H1 (cell line): ENCODE data around the gene EEF1G. TPM values are rescaled to one million over a fixed set of nuclear protein-coding genes. Genes with fewer than 3 reads are reported as not detected.

ENCODE experiments used
- CTCF ChIA-PET: fragments of 300-600 bp; sonication (Branson Sonifier 250); formaldehyde crosslinking; loops from one replicate; lab custom pipeline; 2021; ENCODE audit not compliant: partially characterized antibody; lab: Charles Lee
- POLR2A ChIA-PET: fragments of 300-600 bp; sonication (Branson Sonifier 250); formaldehyde crosslinking; loops from one replicate; lab custom pipeline; 2021; ENCODE audit warnings: inconsistent platforms; ENCODE audit not compliant: partially characterized antibody; lab: Charles Lee
- DNase-seq, 2 experiments: peaks; one replicate each; pipeline versions ENCODE4 v3.0.0 to v3.0.0-alpha.2; 2010 to 2022; ENCODE audit warnings: low spot score in 2 of 2, low read depth in 1 of 2, mixed read lengths in 1 of 2
- FAIRE-seq: peaks from 2 replicates; lab custom pipeline; 2011; peaks lifted over from hg19 to GRCh38; lab: Jason Lieb, UNC
- H2AFZ ChIP-seq: 2 replicates; pipeline ENCODE4 v1.8.1; 2012; ENCODE audit warnings: low read length, inconsistent platforms
- H2AK5ac ChIP-seq: 2 replicates; pipeline ENCODE4 v1.6.1; 2013; ENCODE audit warnings: low read depth, low read length
- H2BK120ac ChIP-seq: replicated peaks from 2 replicates; pipeline ENCODE3; 2013; ENCODE audit warnings: low read depth, low read length, inconsistent platforms
- H2BK12ac ChIP-seq: 2 replicates; pipeline ENCODE4 v1.6.1; 2013; ENCODE audit warnings: low read depth, low read length
- H2BK15ac ChIP-seq: 2 replicates; pipeline ENCODE4 v1.6.1; 2013; ENCODE audit warnings: low read length
- H2BK20ac ChIP-seq: 2 replicates; pipeline ENCODE4 v1.6.1; 2013; ENCODE audit warnings: low read length
- H2BK5ac ChIP-seq: 2 replicates; pipeline ENCODE4 v1.6.1; 2013; ENCODE audit warnings: low read depth, low read length
- H3K14ac ChIP-seq: 2 replicates; pipeline ENCODE4 v1.6.1; 2013; ENCODE audit warnings: inconsistent platforms; ENCODE audit not compliant: insufficient read length
- H3K18ac ChIP-seq: 2 replicates; pipeline ENCODE4 v1.6.1; 2013; ENCODE audit warnings: low read length; ENCODE audit errors: extremely low read depth
- H3K23ac ChIP-seq: 2 replicates; pipeline ENCODE4 v1.6.1; 2013; ENCODE audit warnings: inconsistent platforms; ENCODE audit not compliant: insufficient read length
- H3K23me2 ChIP-seq: 2 replicates; pipeline ENCODE4 v1.6.1; 2013; ENCODE audit warnings: low read depth, low read length
- H3K27ac ChIP-seq: 2 replicates; pipeline ENCODE4 v1.6.1; 2011; ENCODE audit warnings: low read depth, low read length, inconsistent platforms
- H3K27me3 ChIP-seq, 4 experiments: replicated peaks in 1 of 4; 1 replicate in 1 of 4; 2 replicates in 3 of 4; pipeline versions ENCODE4 v1.6.1 to v1.8.1; 2011 to 2013; ENCODE audit warnings: low read length in 3 of 4, mild to moderate bottlenecking in 3 of 4, inconsistent platforms in 2 of 4, mixed read lengths in 2 of 4, moderate library complexity in 1 of 4; ENCODE audit not compliant: control insufficient read depth in 3 of 4, insufficient read depth in 3 of 4; ENCODE audit errors: extremely low read depth in 1 of 4
- H3K36me3 ChIP-seq, 4 experiments: 2 replicates each; pipeline versions ENCODE4 v1.6.1 to v1.8.1; 2011 to 2013; ENCODE audit warnings: mild to moderate bottlenecking in 4 of 4, low read length in 3 of 4, moderate library complexity in 2 of 4, control low read depth in 1 of 4, inconsistent platforms in 1 of 4; ENCODE audit not compliant: insufficient read depth in 4 of 4, control insufficient read depth in 2 of 4
- H3K4ac ChIP-seq: replicated peaks from 2 replicates; pipeline ENCODE3; 2013; ENCODE audit warnings: low read length, low read depth, mixed read lengths, inconsistent platforms; ENCODE audit not compliant: insufficient read length
- H3K4me1 ChIP-seq, 4 experiments: replicated peaks in 1 of 4; 1 replicate in 1 of 4; 2 replicates in 3 of 4; pipeline versions ENCODE4 v1.6.1 to v1.8.1; 2011 to 2013; ENCODE audit warnings: low read length in 3 of 4, inconsistent platforms in 2 of 4, mixed read lengths in 1 of 4; ENCODE audit not compliant: insufficient read depth in 4 of 4, control insufficient read depth in 3 of 4
- H3K4me2 ChIP-seq, 2 experiments: 2 replicates each; pipeline versions ENCODE4 v1.6.1 to v1.8.1; 2011 to 2013; ENCODE audit warnings: low read depth in 2 of 2, low read length in 2 of 2, control low read depth in 1 of 2, inconsistent platforms in 1 of 2, mild to moderate bottlenecking in 1 of 2; ENCODE audit not compliant: insufficient read depth in 1 of 2
- H3K4me3 ChIP-seq, 4 experiments: fragments of 200-600, 300-600 bp in 1 of 4; sonication (generic), shearing (Covaris generic), sonication (Bioruptor Twin) in 1 of 4; 2 replicates each; pipeline versions ENCODE4 v1.5.1 to v1.8.1; 2011 to 2016; ENCODE audit warnings: low read length in 4 of 4, low read depth in 3 of 4, control low read depth in 2 of 4, inconsistent platforms in 2 of 4, mild to moderate bottlenecking in 2 of 4, mixed read lengths in 1 of 4, moderate library complexity in 1 of 4; ENCODE audit not compliant: insufficient read depth in 2 of 4; ENCODE audit errors: extremely low read depth in 1 of 4
- H3K56ac ChIP-seq: replicated peaks from 2 replicates; pipeline ENCODE3; 2013; ENCODE audit warnings: low read depth, mild to moderate bottlenecking, mixed read lengths, low read length, inconsistent platforms; ENCODE audit not compliant: insufficient read length
- H3K79me1 ChIP-seq: 2 replicates; pipeline ENCODE4 v1.6.1; 2013; ENCODE audit warnings: low read depth, low read length, control low read depth
- H3K79me2 ChIP-seq, 2 experiments: 2 replicates each; pipeline versions ENCODE4 v1.6.1 to v1.8.1; 2012 to 2013; ENCODE audit warnings: low read length in 2 of 2, mild to moderate bottlenecking in 2 of 2, inconsistent platforms in 1 of 2; ENCODE audit not compliant: insufficient read depth in 2 of 2, control insufficient read depth in 1 of 2
- H3K9ac ChIP-seq, 4 experiments: replicated peaks in 1 of 4; 1 replicate in 1 of 4; 2 replicates in 3 of 4; pipeline versions ENCODE4 v1.6.1 to v1.8.1; 2011 to 2013; ENCODE audit warnings: low read depth in 3 of 4, low read length in 3 of 4, control low read depth in 2 of 4, mild to moderate bottlenecking in 2 of 4, moderate library complexity in 2 of 4, inconsistent platforms in 1 of 4; ENCODE audit errors: extremely low read depth in 1 of 4
- H3K9me3 ChIP-seq, 2 experiments: 2 replicates each; pipeline versions ENCODE4 v1.6.1 to v1.8.1; 2012 to 2013; ENCODE audit warnings: mild to moderate bottlenecking in 2 of 2, moderate library complexity in 2 of 2, control low read depth in 1 of 2, inconsistent platforms in 1 of 2, low read depth in 1 of 2, low read length in 1 of 2, mixed read lengths in 1 of 2; ENCODE audit not compliant: insufficient read depth in 2 of 2
- H4K20me1 ChIP-seq, 2 experiments: replicated peaks in 1 of 2; 2 replicates each; pipeline versions ENCODE3 to v1.8.1; 2011 to 2013; ENCODE audit warnings: inconsistent platforms in 2 of 2, low read length in 2 of 2, mild to moderate bottlenecking in 1 of 2; ENCODE audit not compliant: insufficient read depth in 2 of 2, control insufficient read depth in 1 of 2
- H4K5ac ChIP-seq: 2 replicates; pipeline ENCODE4 v1.6.1; 2013; ENCODE audit warnings: low read length, low read depth, mixed read lengths, inconsistent platforms; ENCODE audit not compliant: insufficient read length
- H4K8ac ChIP-seq: 2 replicates; pipeline ENCODE4 v1.8.0; 2013; ENCODE audit warnings: mild to moderate bottlenecking, moderate library complexity, low read length, inconsistent platforms; ENCODE audit not compliant: insufficient read depth; ENCODE audit errors: extremely low read depth
- H4K91ac ChIP-seq: replicated peaks from 2 replicates; pipeline ENCODE3; 2013; ENCODE audit warnings: low read length, mixed read lengths, inconsistent platforms; ENCODE audit not compliant: insufficient read length
- ASH2L ChIP-seq: fragments of 200-600, 300-600 bp; sonication (generic); IDR thresholded peaks from one replicate; pipeline ENCODE4 v1.7.1; 2017; ENCODE audit warnings: low read length
- BACH1 ChIP-seq: IDR thresholded peaks from 2 replicates; pipeline ENCODE4 v1.6.1; 2012; ENCODE audit warnings: low read length, improper control_type of control experiment
- FOSL1 ChIP-seq: IDR thresholded peaks from 2 replicates; pipeline ENCODE4 v1.6.1; 2011; ENCODE audit warnings: mild to moderate bottlenecking, low read depth, low read length, moderate library complexity; ENCODE audit not compliant: insufficient read depth
- HDAC2 ChIP-seq, 2 experiments: fragments of 300-600 bp in 1 of 2; sonication (generic) in 1 of 2; IDR thresholded peaks; 2 replicates each; pipeline ENCODE4 v1.6.1; 2011 to 2012; ENCODE audit warnings: low read depth in 2 of 2, low read length in 2 of 2, mild to moderate bottlenecking in 2 of 2, moderate library complexity in 2 of 2, borderline replicate concordance in 1 of 2, inconsistent platforms in 1 of 2
- POLR2A ChIP-seq, 2 experiments: IDR thresholded peaks; 1 replicate in 1 of 2; 2 replicates in 1 of 2; pipeline ENCODE4 v1.6.1; 2011; ENCODE audit warnings: low read depth in 2 of 2, low read length in 2 of 2, mild to moderate bottlenecking in 2 of 2; ENCODE audit errors: control extremely low read depth in 1 of 2
- SAP30 ChIP-seq: fragments of 300-600 bp; sonication (generic); IDR thresholded peaks from 2 replicates; pipeline ENCODE4 v1.7.1; 2012; ENCODE audit warnings: low read length, moderate library complexity, mild to moderate bottlenecking, inconsistent platforms; ENCODE audit not compliant: insufficient read depth, insufficient replicate concordance
- SIN3A ChIP-seq, 2 experiments: IDR thresholded peaks in 1 of 2; conservative IDR thresholded peaks in 1 of 2; 2 replicates each; pipeline ENCODE4 v1.6.1; 2011 to 2012; ENCODE audit warnings: low read length in 2 of 2, improper control_type of control experiment in 1 of 2, low read depth in 1 of 2, mild to moderate bottlenecking in 1 of 2
- SP4 ChIP-seq: IDR thresholded peaks from 2 replicates; pipeline ENCODE4 v1.6.1; 2012; ENCODE audit warnings: low read length, inconsistent platforms
- TBP ChIP-seq: IDR thresholded peaks from 2 replicates; pipeline ENCODE4 v1.6.1; 2011; ENCODE audit warnings: low read depth, low read length, improper control_type of control experiment
- WGBS, 2 experiments: shearing (Covaris generic) in 1 of 2; methylation state at CpG; one replicate each; pipeline versions ENCODE4 v1.1.6 to v1.1.7; 2013 to 2015; ENCODE audit warnings: low lambda C conversion rate in 2 of 2, mixed read lengths in 2 of 2, inconsistent platforms in 1 of 2, low coverage in 1 of 2, missing lambda C conversion rate in 1 of 2; ENCODE audit not compliant: insufficient replicate concordance in 2 of 2, insufficient coverage in 1 of 2, insufficient read length in 1 of 2; ENCODE audit errors: extremely low coverage in 1 of 2, missing lambda C conversion rate in 1 of 2; 5-methylcytosine and 5-hydroxymethylcytosine counted together
- polyA plus RNA-seq, 7 experiments: library from polyadenylated mRNA; depleted of rRNA in 3 of 7; stranded (reverse) in 5 of 7; unstranded in 2 of 7; fragments of >200 nt in 5 of 7; fragments of 200-250 nt in 2 of 7; gene quantifications; 1 replicate in 5 of 7; 2 replicates in 1 of 7; 4 replicates in 1 of 7; pipeline versions ENCODE4 v1.2.1 to v1.2.3, GENCODE V29; 2011 to 2013; ENCODE audit warnings: missing spikeins in 2 of 7, mixed read lengths in 2 of 7
- total RNA-seq: library from RNA; stranded (reverse); fragmentation: NEBNext Ultra II Directional; extraction: Animal tissue kit (Norgen Biotek cat#: 25700); gene quantifications from 2 replicates; pipeline ENCODE4 v1.2.1, GENCODE V29; 2021

Gene EEF1G
- total and polyA plus RNA-seq, 2 of the 8 experiments (the other 6 are each of a cell fraction or from before 2014, with no cell fraction given) = 1,627 to 1,996 TPM

GRCh38 chr11:62573006-62573591 lies 592 bp downstream of the EEF1G start:
- H3K27ac ChIP-seq = peak overlapping the region; percentile 75
- no peak for FAIRE-seq
- peak overlapping the region; percentile 85; the same call in 1 of the 2 replicates for H3K18ac ChIP-seq
- peaks cover 0 to 11% (median 7%) of the 10 kb centered on the region in 4 experiments; a peak in 4 of 7 replicates for H3K4me1 ChIP-seq
- no peaks in the 10 kb centered on the region for H3K9me3 ChIP-seq
- CTCF ChIA-PET = interaction anchor here (0.5 to 4.5 kb wide), 11 partner anchors 13 to 179 kb away, joined by 3 to 22 read pairs (median 4); partner anchors contain the start of genes EML3 and MTA2
- H3K79me1 ChIP-seq = 0 out of 2 replicates have a peak, but pooled peaks cover 4% of the 10 kb centered on the region
- 2% methylated on average over 32 of the region's 33 CpGs; no CpG with 5 or more reads in 1 of the 2 experiments for WGBS, 2 experiments
- peak overlapping the region; percentile 79 for H4K91ac ChIP-seq
- H4K20me1 ChIP-seq = peaks cover 0 to 18% of the 10 kb centered on the region in 2 experiments
- no peak overlapping the region for H2AK5ac ChIP-seq
- H3K27me3 ChIP-seq = no peaks in the 10 kb centered on the region
- peak overlapping the region; percentile 43 for H3K56ac ChIP-seq
- no peak overlapping the region for H2BK20ac ChIP-seq
- no peak overlapping the region for H2AFZ ChIP-seq
- peak overlapping the region; percentile 96 for H4K5ac ChIP-seq
- POLR2A ChIA-PET = interaction anchor here (0.6 to 20.7 kb wide), 41 partner anchors 8 to 996 kb away, joined by 3 to 336 read pairs (median 4); partner anchors contain the start of genes BSCL2, C11orf98, CSKMT and GANAB
- H3K23me2 ChIP-seq = peaks cover 13% of the 10 kb centered on the region
- peak overlapping the region; percentile 62; the same call in 1 of the 2 replicates for H2BK5ac ChIP-seq
- no peak for DNase-seq
- peak overlapping the region; percentile 96; the same call in 1 of the 2 replicates for H4K8ac ChIP-seq
- H2BK12ac ChIP-seq = no peak overlapping the region; the same call in 1 of the 2 replicates
- H3K4me2 ChIP-seq = peak overlapping the region; percentile 73 to 85
- H3K4me3 ChIP-seq = peak overlapping the region; percentile 90 to 100 (median 91)
- no peak overlapping the region for H3K23ac ChIP-seq
- H3K9ac ChIP-seq = peak overlapping the region; percentile 79 to 95 (median 94)
- peak overlapping the region; percentile 50 for H2BK120ac ChIP-seq
- peak overlapping the region; percentile 76 for H3K4ac ChIP-seq
- peaks cover 0 to 45% of the 10 kb centered on the region in 2 experiments for H3K79me2 ChIP-seq
- TF ChIP-seq POLR2A (IDR thresholded peaks at IDR 0.05; ENCODE audit: control extremely low read depth in 1 of 2, low read depth in 2 of 2, low read length in 2 of 2) = no peak
- peak in 1 of 2 experiments; percentile 2; a peak in 1 of 4 replicates for TF ChIP-seq SIN3A (conservative IDR thresholded peaks at IDR 0.05 in 1 of 2, IDR thresholded peaks at IDR 0.05 in 1 of 2; ENCODE audit: low read depth in 1 of 2, low read length in 2 of 2)
- TF ChIP-seq HDAC2 (IDR thresholded peaks at IDR 0.05; ENCODE audit: borderline replicate concordance in 1 of 2, low read depth in 2 of 2, low read length in 2 of 2) = peak in 1 of 2 experiments; percentile 36; a peak in 1 of 4 replicates
- TF ChIP-seq FOSL1 = no peak
- TF ChIP-seq SP4 = no peak
- TF ChIP-seq SAP30 = peak; percentile 81
- peak; percentile 16 for TF ChIP-seq ASH2L
- TF ChIP-seq BACH1 = no peak
- TF ChIP-seq TBP = no peak
- TF ChIP-seq, all 59 proteins: peak for 4
- H3K14ac ChIP-seq = no peak overlapping the region
- peaks cover 27 to 54% (median 45%) of the 10 kb centered on the region in 4 experiments for H3K36me3 ChIP-seq
- H2BK15ac ChIP-seq = no peak overlapping the region
